NB4 (cell line): ENCODE measurements around the gene P2RX6.

ENCODE experiments used
- DNase-seq: peaks from one replicate; pipeline ENCODE4 v3.0.0; 2010; ENCODE audit warnings: low read depth
- H3K4me3 ChIP-seq: one replicate; pipeline ENCODE4 v1.5.1; 2011; ENCODE audit warnings: mild to moderate bottlenecking, low read depth, low read length, moderate library complexity
- CTCF ChIP-seq: IDR thresholded peaks from one replicate; pipeline ENCODE4 v1.5.1; 2012; ENCODE audit warnings: low read depth, low read length
- MYC ChIP-seq: IDR thresholded peaks from 2 replicates; pipeline ENCODE4 v1.6.1; 2011; ENCODE audit warnings: low read depth, low read length
- POLR2A ChIP-seq: IDR thresholded peaks from 2 replicates; pipeline ENCODE4 v1.6.1; 2011; ENCODE audit warnings: mild to moderate bottlenecking; ENCODE audit not compliant: insufficient read length; ENCODE audit errors: extremely low read depth
- TF ChIP-seq, protein P1 (sequence below): IDR thresholded peaks from 2 replicates; pipeline ENCODE4 v1.6.1; 2011; ENCODE audit warnings: low read depth, low read length

P2RX6 gene

DNA sequence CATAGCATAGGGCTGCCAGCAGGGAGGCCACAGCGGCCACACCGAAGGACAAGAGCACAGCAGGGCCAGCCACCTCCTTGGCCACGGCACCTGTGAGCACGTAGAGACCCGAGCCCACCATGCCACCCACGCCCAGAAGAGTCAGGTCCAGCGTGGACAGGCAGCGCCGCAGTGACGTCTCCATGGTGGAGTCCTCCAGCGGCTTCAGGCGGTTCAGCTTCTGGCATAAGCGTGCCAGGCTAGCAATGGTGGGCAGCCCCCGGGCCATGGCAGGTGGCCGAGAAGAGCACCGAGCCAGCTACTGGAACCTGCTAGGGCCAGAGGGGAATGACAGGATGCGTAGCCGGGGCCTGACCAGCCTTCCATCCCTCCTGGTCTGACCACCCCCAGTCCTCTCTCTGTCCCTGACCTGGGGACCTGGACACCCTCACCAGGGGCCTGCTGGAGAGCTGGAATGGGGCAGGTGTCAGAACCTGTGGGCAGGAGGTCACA is 16.6 kb downstream of the P2RX6 start:
- no peak overlapping the region for H3K4me3 ChIP-seq
- no peak for DNase-seq
- TF ChIP-seq POLR2A (no peak), MYC (no peak), CTCF (no peak)
- TF ChIP-seq, protein P1, sequence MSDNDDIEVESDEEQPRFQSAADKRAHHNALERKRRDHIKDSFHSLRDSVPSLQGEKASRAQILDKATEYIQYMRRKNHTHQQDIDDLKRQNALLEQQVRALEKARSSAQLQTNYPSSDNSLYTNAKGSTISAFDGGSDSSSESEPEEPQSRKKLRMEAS = no peak

DNA sequence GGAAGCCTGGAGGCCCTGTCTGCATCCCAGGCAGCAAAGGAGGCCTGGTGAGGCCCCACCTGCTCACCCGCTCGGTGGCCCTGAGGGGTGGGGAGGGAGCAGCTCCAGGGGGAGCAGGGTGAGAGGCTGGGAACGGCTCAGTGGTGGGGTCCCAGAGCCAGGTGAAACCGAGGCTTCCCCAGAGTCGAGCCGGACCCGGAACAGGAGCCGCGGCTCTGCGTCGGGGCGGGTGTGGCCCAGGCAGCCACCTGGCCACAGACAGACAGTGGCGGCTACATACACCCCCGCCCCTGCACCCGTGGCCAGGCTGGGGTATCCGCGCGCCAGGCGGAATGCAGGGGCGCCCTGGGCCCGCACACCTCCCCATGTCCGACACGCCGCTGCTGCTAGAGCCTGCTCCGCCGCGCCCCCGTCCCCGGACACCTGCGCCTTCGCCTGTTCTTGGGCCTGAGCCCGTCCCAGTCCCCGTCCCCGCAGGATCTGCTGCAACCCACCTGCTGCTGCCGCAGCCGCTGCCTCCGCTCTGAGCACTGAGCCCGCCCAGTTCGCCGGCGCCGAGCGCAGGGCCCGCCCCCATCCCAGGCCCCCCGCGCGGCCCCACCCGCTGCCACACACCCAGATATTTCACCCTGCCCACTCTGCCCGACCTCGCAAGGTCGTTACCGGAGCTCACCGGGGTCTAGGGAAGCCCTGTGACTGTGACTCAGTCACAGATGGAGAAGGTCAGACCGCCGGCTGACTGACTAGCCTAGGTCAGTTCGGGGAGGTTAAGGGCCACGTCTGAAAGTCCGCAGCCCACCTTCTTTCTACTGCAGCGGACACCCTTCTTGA is 17.3 kb downstream of the P2RX6 start, which contains the start of gene SLC7A4:
TSS of gene SLC7A4 (minus strand) at position 525 of the 831 bp plus-strand sequence. CDS start 749 bp downstream, outside the sequence.
- H3K4me3 ChIP-seq = no peak within 1 kb of the TSS

GRCh38 chr22:21032868-21033688 is 18.1 kb downstream of the P2RX6 start:
- H3K4me3 ChIP-seq = no peak overlapping the region

More for the DNA sequence above, 17.3 kb downstream of the P2RX6 start, which contains the start of gene SLC7A4:
- TF ChIP-seq MYC = no peak
- no peak for TF ChIP-seq POLR2A
- TF ChIP-seq CTCF = no peak
- TF ChIP-seq, protein P1 = no peak
- no peak for DNase-seq

DNA sequence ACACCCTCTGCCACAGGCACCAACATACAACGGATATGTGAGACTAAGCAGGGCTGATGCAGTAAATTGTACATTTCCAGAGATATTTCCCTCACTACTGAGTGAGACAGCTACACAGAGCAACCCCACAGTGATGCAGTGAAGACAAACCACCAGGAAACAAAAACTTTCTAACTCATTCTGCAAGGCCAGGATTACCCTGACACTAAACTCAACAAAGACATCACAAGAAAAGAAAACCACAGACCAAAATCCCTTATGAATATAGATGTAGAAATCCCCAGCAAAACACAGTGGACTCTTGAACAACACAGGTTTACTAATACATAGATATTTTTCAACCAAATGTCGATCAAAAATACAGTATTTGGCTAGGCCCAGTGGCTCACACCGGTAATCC is 18.9 kb downstream of the P2RX6 start:
- no peak for DNase-seq
- TF ChIP-seq MYC (no peak), POLR2A (no peak), CTCF (no peak)
- TF ChIP-seq, protein P1 = no peak

More at GRCh38 chr22:21032868-21033688, 18.1 kb downstream of the P2RX6 start:
- no peak for DNase-seq
- TF ChIP-seq, protein P1 = no peak
- TF ChIP-seq POLR2A = no peak
- TF ChIP-seq CTCF = no peak
- no peak for TF ChIP-seq MYC

GRCh38 chr22:21034989-21035388 is 20.0 kb downstream of the P2RX6 start:
- no peak for DNase-seq
- H3K4me3 ChIP-seq = no peak overlapping the region

More for the DNA sequence above, 18.9 kb downstream of the P2RX6 start:
- H3K4me3 ChIP-seq = no peak overlapping the region

More at GRCh38 chr22:21034989-21035388, 20.0 kb downstream of the P2RX6 start:
- TF ChIP-seq, protein P1 = no peak
- TF ChIP-seq MYC (no peak), CTCF (no peak), POLR2A (no peak)
